Measurements from ENCODE around the gene HEBP1. TPM values are rescaled to one million over a fixed set of nuclear protein-coding genes. Genes with fewer than 3 reads are reported as not detected.

The HEBP1 gene
- polyA plus RNA-seq: 21.5 to 36.9 TPM (median 24.8 TPM) in 3 replicates
- 28.6 TPM for polyA plus RNA-seq (2011; ENCODE audit: low read depth)
- polyA plus RNA-seq (2011; cell fraction: cytosol; rRNA removed): 35.3 and 35.7 TPM in 2 replicates
- polyA plus RNA-seq (2011; cell fraction: nucleus; rRNA removed): 22.6 and 24.5 TPM in 2 replicates
- polyA plus RNA-seq (2012; ENCODE audit: low replicate concordance): 36.8 and 44.2 TPM in 2 replicates
- 14.2 to 40.1 TPM (median 18.3 TPM) in 3 replicates for polyA minus RNA-seq
- polyA minus RNA-seq (2011; cell fraction: cytosol; rRNA and poly(A)+ RNA removed): 26.5 TPM
- 3.6 and 8.8 TPM in 2 replicates for polyA minus RNA-seq (2011; cell fraction: nucleus; rRNA and poly(A)+ RNA removed)

DNA sequence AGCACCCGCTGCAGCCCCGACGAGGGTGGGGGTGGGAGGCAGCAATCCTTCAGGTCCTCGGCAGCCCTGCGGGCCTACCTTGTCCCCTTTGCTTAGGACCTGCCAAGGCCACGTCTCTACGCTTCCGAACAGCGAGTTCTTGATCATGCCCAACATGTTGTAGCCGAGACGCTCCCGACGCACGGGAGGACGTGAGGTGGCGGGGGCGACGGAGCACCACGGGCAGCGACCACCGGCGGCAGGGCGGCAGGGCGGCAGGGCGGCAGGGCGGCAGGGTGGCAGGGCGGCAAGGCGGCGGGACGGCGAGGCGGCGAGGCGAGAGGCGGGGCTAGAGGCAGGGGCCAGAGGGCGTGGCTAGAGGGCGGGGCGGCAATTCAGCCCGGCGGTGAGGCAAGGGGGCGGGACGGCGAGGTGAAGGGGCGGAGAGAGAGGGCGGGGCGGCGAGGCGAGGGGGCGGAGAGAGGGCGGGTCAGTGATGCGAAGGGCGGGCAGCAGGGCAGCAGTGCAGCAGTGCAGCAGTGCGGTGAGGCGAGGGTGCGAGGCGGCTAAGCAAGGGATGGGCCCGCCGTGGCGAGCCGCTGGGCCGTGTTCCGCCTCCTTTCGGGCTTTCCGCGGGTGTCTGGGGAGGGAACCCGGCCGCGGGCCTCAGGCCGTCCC lies at the start of gene HEBP1:
Gene HEBP1, minus strand, starts transcription at position 307 of the 657 bp plus-strand sequence. Its CDS starts 151 bp downstream, at position 156.
- Histone ChIP-seq H4K20me1 (ENCODE audit: control insufficient read depth, extremely low read depth, insufficient read depth, low read length) (no peaks in the 10 kb centered on the region), H3K9ac (ENCODE audit: control insufficient read depth, extremely low read depth, insufficient read depth, low read length) (peak within 1 kb of the TSS; percentile 86), H3K4me1 (ENCODE audit: control insufficient read depth, extremely low read depth, insufficient read depth, low read length) (peaks cover 11% of the 10 kb centered on the region), H3K79me2 (ENCODE audit: control insufficient read depth, insufficient read depth, low read length) (peaks cover 25% of the 10 kb centered on the region), H3K4me3 (ENCODE audit: control insufficient read depth in 2 of 3, extremely low read depth in 1 of 3, insufficient read depth in 2 of 3, low read depth in 1 of 3, low read length in 3 of 3) (peak within 1 kb of the TSS; percentile 55 to 89 (median 85)), H3K27ac (ENCODE audit: control insufficient read depth, insufficient read depth, low read length) (peak within 1 kb of the TSS; percentile 67), H3K36me3 (ENCODE audit: control insufficient read depth in 2 of 2, extremely low read depth in 1 of 2, insufficient read depth in 2 of 2, low read length in 2 of 2) (peaks cover 0 to under 1% of the 10 kb centered on the region in 2 experiments), H3K9me1 (ENCODE audit: control insufficient read depth, extremely low read depth, insufficient read depth, low read length) (no peaks in the 10 kb centered on the region), H3K4me2 (ENCODE audit: control insufficient read depth, extremely low read depth, insufficient read depth, low read depth, low read length) (peak within 1 kb of the TSS; percentile 88), H3K9me3 (ENCODE audit: control insufficient read depth, low read depth, low read length) (no peaks in the 10 kb centered on the region), H3K27me3 (ENCODE audit: control insufficient read depth, extremely low read depth, insufficient read depth, low read length) (no peaks in the 10 kb centered on the region), H2AFZ (ENCODE audit: control insufficient read depth, low read length) (peak within 1 kb of the TSS; percentile 88)
- dilution Hi-C loops (cut with MboI; ENCODE audit: extremely low pct_ligation_motif_present, low sequenced_read_pairs): no loop called here
- DNase-seq (ENCODE audit: low read depth, low spot score) (no peak), FAIRE-seq (no peak)
- TF ChIP-seq EZH2 (IDR thresholded peaks at IDR 0.05; ENCODE audit: low read length) (no peak), CTCF (optimal IDR thresholded peaks at IDR 0.05 in 1 of 3, IDR thresholded peaks at IDR 0.05 in 1 of 3, conservative IDR thresholded peaks at IDR 0.05 in 1 of 3; ENCODE audit: extremely low read depth in 1 of 3, insufficient read depth in 2 of 3, low read length in 3 of 3) (peak in 1 of 3 experiments; percentile 17)

DNA sequence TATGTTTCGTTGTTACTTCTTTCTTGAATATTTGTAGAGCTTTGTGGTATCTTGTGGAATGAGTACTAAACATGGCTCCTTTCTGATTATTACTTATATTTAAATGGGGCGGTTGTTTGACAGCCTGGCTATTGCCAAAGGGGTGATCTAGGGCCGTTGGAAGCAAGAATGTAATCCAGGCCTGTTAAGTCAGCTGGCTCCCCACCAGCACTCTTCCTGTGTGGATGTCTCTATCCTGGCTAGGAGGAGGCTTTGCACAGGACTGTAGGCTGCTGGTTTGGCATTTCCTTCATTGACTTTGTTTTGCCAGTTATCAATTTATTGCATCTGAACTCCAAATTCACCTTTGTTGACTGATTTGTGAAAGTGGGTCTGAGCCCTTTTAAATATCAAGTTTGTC lies 49.8 kb upstream of the HEBP1 start:
- Histone ChIP-seq H3K4me3 (ENCODE audit: control insufficient read depth in 2 of 3, extremely low read depth in 1 of 3, insufficient read depth in 2 of 3, low read depth in 1 of 3, low read length in 3 of 3) (no peak overlapping the region), H3K9ac (ENCODE audit: control insufficient read depth, extremely low read depth, insufficient read depth, low read length) (no peak overlapping the region), H3K4me1 (ENCODE audit: control insufficient read depth, extremely low read depth, insufficient read depth, low read length) (peaks cover 7% of the 10 kb centered on the region), H3K27ac (ENCODE audit: control insufficient read depth, insufficient read depth, low read length) (no peak overlapping the region), H3K4me2 (ENCODE audit: control insufficient read depth, extremely low read depth, insufficient read depth, low read depth, low read length) (no peak overlapping the region), H3K27me3 (ENCODE audit: control insufficient read depth, extremely low read depth, insufficient read depth, low read length) (no peaks in the 10 kb centered on the region), H2AFZ (ENCODE audit: control insufficient read depth, low read length) (no peak overlapping the region), H3K36me3 (ENCODE audit: control insufficient read depth in 2 of 2, extremely low read depth in 1 of 2, insufficient read depth in 2 of 2, low read length in 2 of 2) (no peaks in the 10 kb centered on the region), H3K9me3 (ENCODE audit: control insufficient read depth, low read depth, low read length) (no peaks in the 10 kb centered on the region), H3K79me2 (ENCODE audit: control insufficient read depth, insufficient read depth, low read length) (no peaks in the 10 kb centered on the region), H4K20me1 (ENCODE audit: control insufficient read depth, extremely low read depth, insufficient read depth, low read length) (no peaks in the 10 kb centered on the region), H3K9me1 (ENCODE audit: control insufficient read depth, extremely low read depth, insufficient read depth, low read length) (no peaks in the 10 kb centered on the region)
- no peak for TF ChIP-seq EZH2 (IDR thresholded peaks at IDR 0.05; ENCODE audit: low read length)
- TF ChIP-seq CTCF (optimal IDR thresholded peaks at IDR 0.05 in 1 of 3, IDR thresholded peaks at IDR 0.05 in 1 of 3, conservative IDR thresholded peaks at IDR 0.05 in 1 of 3; ENCODE audit: extremely low read depth in 1 of 3, insufficient read depth in 2 of 3, low read length in 3 of 3): no peak
- dilution Hi-C loops (cut with MboI; ENCODE audit: extremely low pct_ligation_motif_present, low sequenced_read_pairs): no loop called here
- DNase-seq (ENCODE audit: low read depth, low spot score) (no peak), FAIRE-seq (no peak)
